ENCODE results near the gene ANGPTL4. TPM values are rescaled to one million over a fixed set of nuclear protein-coding genes. Genes with fewer than 3 reads are reported as not detected.

ANGPTL4 gene
- total and polyA plus RNA-seq, 2 of the 13 experiments (the other 11 are each of a cell fraction or from before 2014, with no cell fraction given): 0.80 to 21.7 TPM

GRCh38 chr19:8373867-8374813 is 10.2 kb downstream of the ANGPTL4 start (continued):
- peak; percentile 80; the same call in 1 of the 2 replicates for TF ChIP-seq ZNF580 (CRISPR knock-in tag; IDR thresholded peaks at IDR 0.05; ENCODE audit: borderline replicate concordance, low read depth)
- no peak for TF ChIP-seq TAF15 (IDR thresholded peaks at IDR 0.05; ENCODE audit: low read depth, low read length, poor library complexity, severe bottlenecking)
- peak; percentile 100 for TF ChIP-seq RXRA (CRISPR knock-in tag; IDR thresholded peaks at IDR 0.05)
- TF ChIP-seq ZNF225 (CRISPR knock-in tag; IDR thresholded peaks at IDR 0.05): no peak; the same call in 1 of the 2 replicates
- TF ChIP-seq KIAA2018 (CRISPR knock-in tag; IDR thresholded peaks at IDR 0.05; ENCODE audit: borderline replicate concordance): no peak
- TF ChIP-seq HNRNPK (IDR thresholded peaks at IDR 0.05; ENCODE audit: low read depth, low read length, poor library complexity, severe bottlenecking): no peak
- peak; percentile 82 for TF ChIP-seq RERE (CRISPR knock-in tag; IDR thresholded peaks at IDR 0.05; ENCODE audit: low read depth)
- TF ChIP-seq ZNF264 (CRISPR knock-in tag; IDR thresholded peaks at IDR 0.05): peak; percentile 89
- no peak for TF ChIP-seq WIZ (CRISPR knock-in tag; IDR thresholded peaks at IDR 0.05)
- TF ChIP-seq ZNF775 (CRISPR knock-in tag; IDR thresholded peaks at IDR 0.05; ENCODE audit: borderline replicate concordance): no peak
- no peak for TF ChIP-seq THAP7 (CRISPR knock-in tag; IDR thresholded peaks at IDR 0.05)
- TF ChIP-seq CREBL2 (CRISPR knock-in tag; IDR thresholded peaks at IDR 0.05; ENCODE audit: borderline replicate concordance): no peak
